ENCODE measurements around the gene ABCB1.

Gene ABCB1

DNA sequence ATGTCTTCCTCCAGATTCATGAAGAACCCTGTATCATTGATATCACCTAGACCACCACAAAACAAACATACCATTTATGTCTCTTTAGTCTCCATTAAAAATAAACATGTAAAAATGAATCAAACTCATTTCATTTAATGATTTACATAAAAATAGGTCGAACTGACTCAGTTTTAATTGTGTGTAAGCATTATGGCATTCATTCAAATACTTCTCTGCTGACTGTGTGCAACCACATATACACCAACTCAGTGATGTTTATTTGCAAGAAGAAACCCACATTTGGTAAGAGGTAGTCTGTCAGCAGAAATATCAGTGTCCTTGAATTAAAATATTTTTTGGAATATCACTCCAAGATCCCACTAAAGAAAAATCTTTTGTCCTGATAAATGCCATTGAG lies 30.5 kb downstream of the ABCB1 start:
- H3K27me3 ChIP-seq (ENCODE audit: insufficient read depth, low read length, poor library complexity) = no peaks in the 10 kb centered on the region
- no peak overlapping the region for H3K4me2 ChIP-seq (ENCODE audit: insufficient read depth, low read length)
- TF ChIP-seq, protein P1, sequence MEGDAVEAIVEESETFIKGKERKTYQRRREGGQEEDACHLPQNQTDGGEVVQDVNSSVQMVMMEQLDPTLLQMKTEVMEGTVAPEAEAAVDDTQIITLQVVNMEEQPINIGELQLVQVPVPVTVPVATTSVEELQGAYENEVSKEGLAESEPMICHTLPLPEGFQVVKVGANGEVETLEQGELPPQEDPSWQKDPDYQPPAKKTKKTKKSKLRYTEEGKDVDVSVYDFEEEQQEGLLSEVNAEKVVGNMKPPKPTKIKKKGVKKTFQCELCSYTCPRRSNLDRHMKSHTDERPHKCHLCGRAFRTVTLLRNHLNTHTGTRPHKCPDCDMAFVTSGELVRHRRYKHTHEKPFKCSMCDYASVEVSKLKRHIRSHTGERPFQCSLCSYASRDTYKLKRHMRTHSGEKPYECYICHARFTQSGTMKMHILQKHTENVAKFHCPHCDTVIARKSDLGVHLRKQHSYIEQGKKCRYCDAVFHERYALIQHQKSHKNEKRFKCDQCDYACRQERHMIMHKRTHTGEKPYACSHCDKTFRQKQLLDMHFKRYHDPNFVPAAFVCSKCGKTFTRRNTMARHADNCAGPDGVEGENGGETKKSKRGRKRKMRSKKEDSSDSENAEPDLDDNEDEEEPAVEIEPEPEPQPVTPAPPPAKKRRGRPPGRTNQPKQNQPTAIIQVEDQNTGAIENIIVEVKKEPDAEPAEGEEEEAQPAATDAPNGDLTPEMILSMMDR (IDR thresholded peaks at IDR 0.05; ENCODE audit: borderline replicate concordance, extremely low read depth, low read length, poor library complexity, severe bottlenecking) = no peak
- no peak for TF ChIP-seq EZH2 (IDR thresholded peaks at IDR 0.05; ENCODE audit: borderline replicate concordance, low read depth, low read length, severe bottlenecking)
- H2AFZ ChIP-seq (ENCODE audit: low read depth, low read length) = no peak overlapping the region
- H4K20me1 ChIP-seq (ENCODE audit: insufficient read depth, low read length) = no peaks in the 10 kb centered on the region
- H3K27ac ChIP-seq (ENCODE audit: low read length) = no peak overlapping the region
- no peaks in the 10 kb centered on the region for H3K4me1 ChIP-seq (ENCODE audit: insufficient read depth, low read length)
- no peaks in the 10 kb centered on the region for H3K79me2 ChIP-seq (ENCODE audit: insufficient read depth, low read length)
- no peak overlapping the region for H3K4me3 ChIP-seq (ENCODE audit: low read depth in 1 of 2, low read length in 2 of 2)
- ATAC-seq (ENCODE audit: insufficient read depth, low read depth) = no peak
- no peaks in the 10 kb centered on the region for H3K9me3 ChIP-seq (ENCODE audit: insufficient read depth, low read length, severe bottlenecking)
- no peak overlapping the region for H3K9ac ChIP-seq (ENCODE audit: low read depth, low read length)
- H3K36me3 ChIP-seq (ENCODE audit: insufficient read depth, low read length) = no peaks in the 10 kb centered on the region
- no peak for DNase-seq

DNA sequence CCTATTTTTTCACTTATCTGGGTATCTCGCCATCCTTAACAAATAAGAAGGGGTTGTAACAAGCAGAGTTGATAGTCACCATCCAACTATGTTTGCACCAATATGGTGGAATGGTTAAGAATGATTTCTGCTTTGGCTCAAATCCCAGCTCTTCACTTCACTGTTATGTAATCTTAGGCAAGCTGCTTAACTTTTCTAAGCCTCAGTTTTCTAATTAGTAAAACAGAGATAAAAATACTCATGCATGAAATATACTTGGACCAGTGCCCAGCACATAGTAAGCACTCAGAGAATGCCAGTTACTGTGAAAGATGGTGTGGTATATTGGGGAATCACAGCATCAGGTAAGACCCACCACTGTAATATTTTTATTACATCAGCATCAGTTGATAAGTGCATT lies 33.6 kb downstream of the ABCB1 start:
- Histone ChIP-seq H3K4me2 (ENCODE audit: insufficient read depth, low read length) (no peak overlapping the region), H3K36me3 (ENCODE audit: insufficient read depth, low read length) (no peaks in the 10 kb centered on the region), H3K27ac (ENCODE audit: low read length) (no peak overlapping the region), H2AFZ (ENCODE audit: low read depth, low read length) (no peak overlapping the region), H3K9ac (ENCODE audit: low read depth, low read length) (no peak overlapping the region), H3K27me3 (ENCODE audit: insufficient read depth, low read length, poor library complexity) (no peaks in the 10 kb centered on the region), H3K79me2 (ENCODE audit: insufficient read depth, low read length) (no peaks in the 10 kb centered on the region), H3K9me3 (ENCODE audit: insufficient read depth, low read length, severe bottlenecking) (no peaks in the 10 kb centered on the region), H3K4me3 (ENCODE audit: low read depth in 1 of 2, low read length in 2 of 2) (no peak overlapping the region), H4K20me1 (ENCODE audit: insufficient read depth, low read length) (no peaks in the 10 kb centered on the region), H3K4me1 (ENCODE audit: insufficient read depth, low read length) (no peaks in the 10 kb centered on the region)
- DNase-seq (no peak), ATAC-seq (ENCODE audit: insufficient read depth, low read depth) (no peak)
- TF ChIP-seq, protein P1 (IDR thresholded peaks at IDR 0.05; ENCODE audit: borderline replicate concordance, extremely low read depth, low read length, poor library complexity, severe bottlenecking) = no peak
- no peak for TF ChIP-seq EZH2 (IDR thresholded peaks at IDR 0.05; ENCODE audit: borderline replicate concordance, low read depth, low read length, severe bottlenecking)

GRCh38 chr7:87566311-87566900 lies 34.3 kb downstream of the ABCB1 start:
- no peak for TF ChIP-seq EZH2 (IDR thresholded peaks at IDR 0.05; ENCODE audit: borderline replicate concordance, low read depth, low read length, severe bottlenecking)
- TF ChIP-seq, protein P1 (IDR thresholded peaks at IDR 0.05; ENCODE audit: borderline replicate concordance, extremely low read depth, low read length, poor library complexity, severe bottlenecking) = no peak
- H2AFZ ChIP-seq (ENCODE audit: low read depth, low read length) = no peak overlapping the region
- H3K36me3 ChIP-seq (ENCODE audit: insufficient read depth, low read length) = no peaks in the 10 kb centered on the region

More at GRCh38 chr7:87566311-87566900, 34.3 kb downstream of the ABCB1 start:
- Histone ChIP-seq H3K9ac (ENCODE audit: low read depth, low read length) (no peak overlapping the region), H3K4me1 (ENCODE audit: insufficient read depth, low read length) (no peaks in the 10 kb centered on the region), H3K27ac (ENCODE audit: low read length) (no peak overlapping the region), H4K20me1 (ENCODE audit: insufficient read depth, low read length) (no peaks in the 10 kb centered on the region), H3K4me3 (ENCODE audit: low read depth in 1 of 2, low read length in 2 of 2) (no peak overlapping the region), H3K4me2 (ENCODE audit: insufficient read depth, low read length) (no peak overlapping the region), H3K79me2 (ENCODE audit: insufficient read depth, low read length) (no peaks in the 10 kb centered on the region), H3K27me3 (ENCODE audit: insufficient read depth, low read length, poor library complexity) (no peaks in the 10 kb centered on the region), H3K9me3 (ENCODE audit: insufficient read depth, low read length, severe bottlenecking) (no peaks in the 10 kb centered on the region)
- DNase-seq = no peak
- no peak for ATAC-seq (ENCODE audit: insufficient read depth, low read depth)

Data from DND-41 (cell line).